Subcutaneous abdominal adipose tissue (tissue), 5 donors: ENCODE data around the gene GNA12.

Experiments used
- H3K27ac ChIP-seq: one replicate; pipeline ENCODE4 v1.7.0; 2013; ENCODE audit warnings: low read depth, mild to moderate bottlenecking, inconsistent platforms, low read length, moderate library complexity
- H3K27me3 ChIP-seq, 5 donors: one replicate each; pipeline ENCODE4 v1.7.0; 2013; ENCODE audit warnings: low read length in 5 of 5, inconsistent platforms in 1 of 5; ENCODE audit not compliant: control insufficient read depth in 5 of 5, insufficient read depth in 4 of 5
- H3K36me3 ChIP-seq, 5 donors: one replicate each; pipeline ENCODE4 v1.7.0; 2013; ENCODE audit warnings: low read length in 5 of 5; ENCODE audit not compliant: control insufficient read depth in 5 of 5, insufficient read depth in 5 of 5
- H3K4me1 ChIP-seq, 5 donors: one replicate each; pipeline ENCODE4 v1.7.0; 2013; ENCODE audit warnings: low read length in 5 of 5, mild to moderate bottlenecking in 3 of 5, moderate library complexity in 1 of 5; ENCODE audit not compliant: control insufficient read depth in 5 of 5, insufficient read depth in 5 of 5
- H3K4me3 ChIP-seq, 5 donors: one replicate each; pipeline ENCODE4 v1.7.0; 2013; ENCODE audit warnings: low read length in 5 of 5, low read depth in 1 of 5
- H3K9ac ChIP-seq, 5 donors: one replicate each; pipeline ENCODE4 v1.7.0; 2013; ENCODE audit warnings: low read length in 5 of 5, mild to moderate bottlenecking in 4 of 5, moderate library complexity in 3 of 5
- H3K9me3 ChIP-seq, 5 donors: one replicate each; pipeline ENCODE4 v1.7.0; 2013; ENCODE audit warnings: low read length in 5 of 5; ENCODE audit not compliant: control insufficient read depth in 5 of 5
- donor health status: healthy.
- donor health status: healthy.
- donor health status: healthy.
- donor health status: healthy.
- donor health status: healthy.

Gene GNA12

DNA sequence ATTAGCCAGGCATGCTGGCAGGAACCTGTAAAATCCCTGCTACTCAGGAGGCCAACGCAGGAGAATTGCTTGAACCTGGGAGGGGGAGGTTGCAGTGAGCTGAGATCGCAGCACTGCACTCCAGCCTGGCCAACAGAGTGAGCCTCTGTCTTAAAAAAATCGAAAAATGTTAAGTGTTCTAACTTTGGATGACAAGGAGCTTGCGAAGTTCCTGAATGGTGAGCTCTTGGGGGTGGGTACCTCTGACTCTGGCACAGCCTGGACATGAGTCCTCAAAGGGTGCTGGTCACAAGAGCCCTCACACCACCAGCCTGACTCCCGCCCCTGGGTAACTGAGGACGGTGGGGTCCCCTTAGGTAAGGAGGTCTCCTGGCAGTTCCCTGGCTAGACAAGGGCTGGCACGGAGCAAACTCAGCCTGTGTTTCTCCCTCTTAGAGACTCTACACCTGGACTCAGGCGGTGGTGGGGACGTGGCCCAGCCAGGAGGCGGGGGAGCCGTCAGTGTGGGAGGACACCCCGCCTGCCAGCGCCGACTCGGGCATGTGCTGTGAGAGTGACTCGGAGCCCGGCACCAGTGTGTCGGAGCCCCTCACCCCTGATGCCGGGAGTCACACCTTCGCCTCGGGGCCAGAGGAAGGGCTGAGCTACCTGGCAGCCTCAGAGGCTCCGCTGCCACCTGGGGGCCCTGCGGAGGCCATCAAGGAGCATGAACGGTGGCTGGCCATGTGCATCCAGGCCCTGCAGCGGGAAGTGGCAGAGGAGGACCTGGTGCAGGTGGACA lies 132.0 kb downstream of the GNA12 start:
- Histone ChIP-seq H3K9me3 (peaks cover 0 to 6% (median 0%) of the 10 kb centered on the region in 5 donors), H3K9ac (no peak overlapping the region), H3K27me3 (peaks cover 0 to 8% (median 0%) of the 10 kb centered on the region in 5 donors), H3K4me1 (peaks cover 0 to 51% (median 22%) of the 10 kb centered on the region in 5 donors), H3K27ac (no peak overlapping the region), H3K4me3 (no peak overlapping the region), H3K36me3 (peaks cover 0 to 8% (median 2%) of the 10 kb centered on the region in 5 donors)

GRCh38 chr7:2710901-2711551 lies 133.1 kb downstream of the GNA12 start:
- H3K4me3 ChIP-seq, result no peak overlapping the region
- H3K36me3 ChIP-seq, result peaks cover 0 to 4% (median 0%) of the 10 kb centered on the region in 5 donors
- peaks cover 0 to 8% (median 0%) of the 10 kb centered on the region in 5 donors for H3K27me3 ChIP-seq
- H3K9me3 ChIP-seq, result peaks cover 0 to 6% (median 0%) of the 10 kb centered on the region in 5 donors
- peaks cover 0 to 43% (median 18%) of the 10 kb centered on the region in 5 donors for H3K4me1 ChIP-seq
- H3K27ac ChIP-seq, result no peak overlapping the region
- no peak overlapping the region for H3K9ac ChIP-seq

DNA sequence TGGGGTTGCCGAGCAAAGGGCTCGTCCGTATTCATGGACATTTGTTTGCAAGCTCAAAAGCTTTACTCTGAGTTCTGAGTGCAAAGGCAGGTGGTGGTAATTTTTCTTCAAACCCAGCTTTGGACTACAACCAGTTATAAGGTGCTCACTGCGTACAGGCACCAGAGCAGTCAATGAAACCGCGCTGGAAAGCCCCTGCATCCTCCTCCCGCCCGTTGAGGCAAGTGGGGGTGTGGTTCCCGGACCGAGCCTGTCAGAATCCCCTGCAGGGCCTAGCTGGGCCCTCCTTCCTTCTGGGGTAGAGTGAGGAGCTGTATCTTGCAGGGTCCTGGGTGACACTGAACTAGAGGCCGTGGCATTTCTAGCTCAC lies 133.8 kb downstream of the GNA12 start:
- H3K27ac ChIP-seq, result no peak overlapping the region
- H3K9me3 ChIP-seq, result peaks cover 0 to 6% (median 0%) of the 10 kb centered on the region in 5 donors
- H3K9ac ChIP-seq, result peak overlapping the region in 1 of 5 donors; percentile 54
- H3K27me3 ChIP-seq, result peaks cover 0 to 8% (median 0%) of the 10 kb centered on the region in 5 donors
- peak overlapping the region; percentile 46 to 61 (median 48) for H3K4me3 ChIP-seq
- peaks cover 0 to 39% (median 14%) of the 10 kb centered on the region in 5 donors for H3K4me1 ChIP-seq
- H3K36me3 ChIP-seq, result peaks cover 0 to 4% (median 0%) of the 10 kb centered on the region in 5 donors

DNA sequence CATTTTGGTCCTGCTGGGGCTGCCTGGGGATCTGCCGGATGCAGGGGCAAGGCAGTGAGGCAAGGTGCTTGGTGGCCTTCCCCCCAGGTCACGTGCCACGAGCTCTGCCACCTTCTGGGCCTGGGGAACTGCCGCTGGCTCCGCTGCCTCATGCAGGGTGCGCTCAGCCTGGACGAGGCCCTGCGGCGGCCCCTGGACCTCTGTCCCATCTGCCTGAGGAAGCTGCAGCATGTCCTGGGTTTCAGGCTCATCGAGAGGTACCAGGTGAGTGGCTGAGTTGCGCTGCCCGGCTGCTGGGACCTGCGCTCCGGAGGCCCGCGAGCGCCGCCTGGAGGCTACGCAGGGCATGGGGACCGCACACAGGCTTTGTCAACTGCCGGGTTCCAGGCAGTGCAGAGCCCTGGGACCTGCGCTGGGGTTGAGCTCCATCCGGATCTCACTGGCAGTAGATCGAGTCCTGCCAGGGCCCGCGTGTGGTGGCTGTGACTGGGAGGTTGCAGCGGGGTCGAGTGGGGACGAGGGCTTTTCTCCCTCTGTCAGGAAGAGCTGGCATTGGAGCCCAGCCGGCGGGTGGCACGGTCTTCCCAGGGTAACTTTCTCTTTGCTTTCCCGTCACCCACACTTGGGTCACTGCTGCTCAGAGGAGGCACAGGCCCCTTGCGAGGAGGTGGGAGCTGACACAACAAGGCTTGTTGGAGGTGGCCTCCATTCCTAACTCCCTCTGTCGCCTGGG lies 134.4 kb downstream of the GNA12 start:
- Histone ChIP-seq H3K36me3 (peaks cover 0 to 4% (median 0%) of the 10 kb centered on the region in 5 donors), H3K9me3 (peaks cover 0 to 3% (median 0%) of the 10 kb centered on the region in 5 donors), H3K4me1 (peaks cover 0 to 34% (median 14%) of the 10 kb centered on the region in 5 donors), H3K4me3 (peak overlapping the region; percentile 46 to 61 (median 48)), H3K27me3 (peaks cover 0 to 8% (median 0%) of the 10 kb centered on the region in 5 donors), H3K27ac (no peak overlapping the region), H3K9ac (peak overlapping the region in 2 of 5 donors; percentile 4 to 54)

- Histone ChIP-seq H3K27ac (no peak overlapping the region), H3K4me3 (no peak overlapping the region), H3K36me3 (peaks cover 0 to 4% (median 0%) of the 10 kb centered on the region in 5 donors), H3K9ac (no peak overlapping the region), H3K27me3 (peaks cover 0 to 8% (median 0%) of the 10 kb centered on the region in 5 donors), H3K4me1 (peaks cover 0 to 29% (median 14%) of the 10 kb centered on the region in 5 donors), H3K9me3 (peaks cover 0 to 2% (median 0%) of the 10 kb centered on the region in 5 donors)
These were observed 135.4 kb downstream of the GNA12 start for GRCh38 chr7:2708547-2709310.

DNA sequence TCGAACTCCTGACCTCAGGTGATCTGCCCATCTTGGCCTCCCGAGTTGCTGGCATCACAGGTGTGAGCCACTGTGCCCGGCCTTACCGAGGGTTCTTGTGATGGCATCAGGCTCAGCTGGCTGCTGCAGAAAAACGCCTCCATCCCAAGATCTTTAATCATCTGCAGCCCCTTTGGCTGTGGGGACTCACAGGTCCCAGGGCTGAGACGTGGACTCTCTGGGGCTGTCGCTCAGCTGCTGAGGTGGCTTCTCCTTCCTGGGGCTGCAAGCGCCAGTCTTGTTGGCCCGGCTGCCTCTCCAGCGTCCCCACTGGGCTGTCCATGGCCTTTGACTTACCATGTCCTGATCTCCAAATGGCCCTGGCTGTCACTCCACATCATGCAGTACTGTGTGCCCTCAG lies 136.1 kb downstream of the GNA12 start:
- no peak overlapping the region for H3K4me3 ChIP-seq
- no peak overlapping the region for H3K9ac ChIP-seq
- H3K36me3 ChIP-seq, result peaks cover 0 to 4% (median 0%) of the 10 kb centered on the region in 5 donors
- H3K27me3 ChIP-seq, result peaks cover 0 to 8% (median 0%) of the 10 kb centered on the region in 5 donors
- H3K27ac ChIP-seq, result no peak overlapping the region
- H3K4me1 ChIP-seq, result peaks cover 0 to 22% (median 11%) of the 10 kb centered on the region in 5 donors
- H3K9me3 ChIP-seq, result peaks cover 0 to 2% (median 0%) of the 10 kb centered on the region in 5 donors

DNA sequence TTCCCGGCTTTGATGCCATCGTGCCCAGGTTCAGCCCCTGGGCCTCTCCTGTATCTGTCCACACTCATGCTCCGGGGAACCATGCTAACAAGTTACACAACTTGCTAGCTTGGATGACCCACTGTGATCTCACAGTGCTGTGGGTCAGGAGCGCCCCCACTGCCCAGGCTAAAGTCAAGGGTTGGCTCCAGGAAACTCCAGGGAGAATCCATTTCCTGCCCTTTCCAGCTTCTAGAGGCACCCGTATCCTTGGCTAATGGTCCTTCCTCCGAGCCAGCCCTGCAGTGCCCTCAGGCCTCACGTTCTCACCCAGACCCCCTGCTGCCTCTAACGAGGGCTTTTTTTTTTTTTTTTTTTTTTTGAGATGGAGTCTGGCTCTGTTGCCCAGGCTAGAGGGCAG lies 136.6 kb downstream of the GNA12 start:
- H3K9me3 ChIP-seq, result peaks cover 0 to 2% (median 0%) of the 10 kb centered on the region in 5 donors
- H3K4me3 ChIP-seq, result no peak overlapping the region
- H3K36me3 ChIP-seq, result peaks cover 0 to 4% (median 0%) of the 10 kb centered on the region in 5 donors
- H3K4me1 ChIP-seq, result peaks cover 0 to 18% (median 11%) of the 10 kb centered on the region in 5 donors
- no peak overlapping the region for H3K9ac ChIP-seq
- H3K27ac ChIP-seq, result no peak overlapping the region
- peaks cover 0 to 8% (median 0%) of the 10 kb centered on the region in 5 donors for H3K27me3 ChIP-seq

DNA sequence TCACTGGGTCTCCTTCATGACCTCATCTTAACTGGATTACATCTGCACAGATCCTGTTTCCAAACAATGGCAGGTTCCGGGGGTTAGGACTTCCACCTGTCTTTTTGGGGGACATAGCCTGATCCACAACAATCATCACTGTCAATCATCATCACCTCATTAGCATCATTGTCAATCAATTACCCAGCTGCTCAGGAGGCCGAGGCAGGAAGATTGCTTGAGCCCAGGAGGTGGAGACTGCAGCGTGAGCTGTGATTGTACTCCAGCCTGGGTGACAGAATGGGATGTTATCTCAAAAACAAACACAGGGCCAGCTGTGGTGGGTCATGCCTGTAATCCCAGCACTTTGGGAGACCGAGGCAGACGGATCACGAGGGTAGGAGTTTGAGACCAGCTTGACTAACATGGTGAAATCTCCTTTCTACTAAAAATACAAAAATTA lies 137.4 kb downstream of the GNA12 start:
- peaks cover 0 to 8% (median 0%) of the 10 kb centered on the region in 5 donors for H3K27me3 ChIP-seq
- H3K36me3 ChIP-seq, result peaks cover 0 to 4% (median 0%) of the 10 kb centered on the region in 5 donors
- H3K4me3 ChIP-seq, result no peak overlapping the region
- H3K9ac ChIP-seq, result no peak overlapping the region
- H3K9me3 ChIP-seq, result peaks cover 0 to 2% (median 0%) of the 10 kb centered on the region in 5 donors
- peaks cover 0 to 24% (median 17%) of the 10 kb centered on the region in 5 donors for H3K4me1 ChIP-seq
- no peak overlapping the region for H3K27ac ChIP-seq
